ENCODE measurements around the gene KCNJ6. TPM values are rescaled to one million over a fixed set of nuclear protein-coding genes. Genes with fewer than 3 reads are reported as not detected.
"Not testable (repeated sequence)": the region's sequence is repeated elsewhere in the genome, so short reads cannot be mapped to it uniquely, and the experiment has no call there.

Gene KCNJ6
- total and polyA plus RNA-seq, 10 of the 15 experiments (the other 5 are each of a cell fraction or from before 2014, with no cell fraction given) = 0.03 to 0.07 (median 0.04) TPM; not detected in 7

DNA sequence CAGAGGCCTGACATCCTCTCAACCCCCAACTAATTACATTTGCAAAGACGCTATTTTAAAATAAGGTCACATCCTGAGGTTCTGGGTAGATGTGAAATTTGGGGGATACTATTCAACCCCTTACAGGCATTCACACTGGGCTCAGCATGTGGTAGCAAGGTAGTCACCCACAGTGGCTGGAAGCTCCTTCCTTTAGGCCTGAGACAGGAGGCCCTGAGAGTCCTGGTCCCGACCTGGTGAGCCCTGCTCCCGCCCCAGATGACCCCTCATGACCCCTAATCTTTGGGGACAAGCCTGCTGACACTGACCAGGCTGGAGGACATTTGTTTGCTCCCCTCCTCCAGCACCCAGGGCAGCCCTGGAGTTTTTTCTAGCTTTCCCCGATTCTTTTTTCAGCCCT is 323.8 kb downstream of the KCNJ6 start (continued):
- TF ChIP-seq, protein P1, sequence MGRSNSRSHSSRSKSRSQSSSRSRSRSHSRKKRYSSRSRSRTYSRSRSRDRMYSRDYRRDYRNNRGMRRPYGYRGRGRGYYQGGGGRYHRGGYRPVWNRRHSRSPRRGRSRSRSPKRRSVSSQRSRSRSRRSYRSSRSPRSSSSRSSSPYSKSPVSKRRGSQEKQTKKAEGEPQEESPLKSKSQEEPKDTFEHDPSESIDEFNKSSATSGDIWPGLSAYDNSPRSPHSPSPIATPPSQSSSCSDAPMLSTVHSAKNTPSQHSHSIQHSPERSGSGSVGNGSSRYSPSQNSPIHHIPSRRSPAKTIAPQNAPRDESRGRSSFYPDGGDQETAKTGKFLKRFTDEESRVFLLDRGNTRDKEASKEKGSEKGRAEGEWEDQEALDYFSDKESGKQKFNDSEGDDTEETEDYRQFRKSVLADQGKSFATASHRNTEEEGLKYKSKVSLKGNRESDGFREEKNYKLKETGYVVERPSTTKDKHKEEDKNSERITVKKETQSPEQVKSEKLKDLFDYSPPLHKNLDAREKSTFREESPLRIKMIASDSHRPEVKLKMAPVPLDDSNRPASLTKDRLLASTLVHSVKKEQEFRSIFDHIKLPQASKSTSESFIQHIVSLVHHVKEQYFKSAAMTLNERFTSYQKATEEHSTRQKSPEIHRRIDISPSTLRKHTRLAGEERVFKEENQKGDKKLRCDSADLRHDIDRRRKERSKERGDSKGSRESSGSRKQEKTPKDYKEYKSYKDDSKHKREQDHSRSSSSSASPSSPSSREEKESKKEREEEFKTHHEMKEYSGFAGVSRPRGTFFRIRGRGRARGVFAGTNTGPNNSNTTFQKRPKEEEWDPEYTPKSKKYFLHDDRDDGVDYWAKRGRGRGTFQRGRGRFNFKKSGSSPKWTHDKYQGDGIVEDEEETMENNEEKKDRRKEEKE (IDR thresholded peaks at IDR 0.05) = no peak
- no peak for TF ChIP-seq IKZF2 (IDR thresholded peaks at IDR 0.05)

DNA sequence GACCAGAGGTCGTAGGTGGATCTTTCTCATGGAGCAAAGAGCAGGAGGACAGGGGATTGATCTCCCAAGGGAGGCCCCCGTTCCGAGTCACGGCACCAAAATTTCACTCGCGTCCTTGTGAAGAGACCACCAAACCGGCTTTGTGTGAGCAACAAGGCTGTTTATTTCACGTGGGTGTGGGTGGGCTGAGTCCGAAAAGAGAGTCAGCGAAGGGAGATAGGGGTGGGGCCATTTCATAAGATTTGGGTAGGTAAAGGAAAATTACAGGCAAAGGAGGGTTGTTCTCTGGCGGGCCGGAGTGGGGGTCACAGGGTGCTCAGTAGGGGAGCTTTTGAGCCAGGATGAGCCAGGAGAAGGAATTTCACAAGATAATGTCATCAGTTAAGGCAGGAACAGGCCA is 324.3 kb downstream of the KCNJ6 start:
- H3K9me3 ChIP-seq (replicated peaks; ENCODE audit: control insufficient read depth, insufficient read depth, low read length); POLR2A ChIA-PET: not testable (repeated sequence)

DNA sequence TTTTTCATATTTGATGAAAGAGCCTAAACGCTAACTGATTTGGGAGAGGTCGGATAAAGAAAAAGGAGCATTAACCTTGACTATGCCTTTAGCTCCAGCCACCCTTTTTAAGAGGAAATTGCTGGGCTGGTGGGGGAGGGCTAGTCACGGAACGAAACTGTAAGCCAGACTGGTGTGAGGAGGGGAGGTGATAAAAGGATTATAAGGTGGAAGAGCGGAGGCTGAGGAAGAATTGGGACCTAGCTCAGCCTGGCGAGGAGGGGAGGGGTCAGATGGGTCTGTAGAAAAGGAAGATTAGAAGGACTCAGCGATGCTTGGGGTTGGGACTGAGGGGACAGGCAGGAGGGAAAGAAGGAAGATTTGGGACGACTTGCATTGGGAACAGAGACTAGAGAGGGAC is 325.4 kb downstream of the KCNJ6 start:
- H2AFZ ChIP-seq (ENCODE audit: control insufficient read depth, low read depth, low read length); RAD21 ChIA-PET (ENCODE audit: unreplicated experiment); H3K36me3 ChIP-seq (ENCODE audit: control insufficient read depth in 2 of 2, insufficient read depth in 2 of 2, low read length in 1 of 2); in situ Hi-C loops (cut with MboI); H3K27ac ChIP-seq (ENCODE audit: control insufficient read depth, insufficient read depth); POLR2A ChIA-PET; H3K9me3 ChIP-seq (replicated peaks; ENCODE audit: control insufficient read depth, insufficient read depth, low read length); H3K4me2 ChIP-seq (ENCODE audit: control insufficient read depth, insufficient read depth); CTCF ChIA-PET; DNase-seq (ENCODE audit: low read depth, low spot score); H3K79me2 ChIP-seq (ENCODE audit: control insufficient read depth, insufficient read depth, low read length); H3K4me1 ChIP-seq (ENCODE audit: control insufficient read depth, insufficient read depth, low read length); H3K9ac ChIP-seq (ENCODE audit: control insufficient read depth, insufficient read depth, low read length); intact Hi-C loops (cut with micrococcal nuclease; ENCODE audit: unreplicated experiment); H3K27me3 ChIP-seq (replicated peaks in 1 of 2; ENCODE audit: control insufficient read depth in 2 of 2, insufficient read depth in 2 of 2, low read length in 1 of 2); BruUV-seq (replicated peaks); H4K20me1 ChIP-seq (ENCODE audit: control insufficient read depth, insufficient read depth); ATAC-seq; FAIRE-seq; H3K4me3 ChIP-seq: not testable (repeated sequence)
- 48% methylated on average over 8 of the region's 8 CpGs for WGBS (ENCODE audit: insufficient coverage, insufficient replicate concordance, low lambda C conversion rate, missing lambda C conversion rate)
- SMC1A ChIA-PET (ENCODE audit: uncharacterized antibody, unreplicated experiment) = interaction anchor here (0.9 kb wide), 1 partner anchor 24 kb away, joined by 3 read pairs; no protein-coding TSS in a partner anchor

More for the DNA sequence above, 324.3 kb downstream of the KCNJ6 start:
- H3K4me3 ChIP-seq; H3K27ac ChIP-seq (ENCODE audit: control insufficient read depth, insufficient read depth); ATAC-seq; H3K79me2 ChIP-seq (ENCODE audit: control insufficient read depth, insufficient read depth, low read length); intact Hi-C loops (cut with micrococcal nuclease; ENCODE audit: unreplicated experiment); in situ Hi-C loops (cut with MboI); H4K20me1 ChIP-seq (ENCODE audit: control insufficient read depth, insufficient read depth); SMC1A ChIA-PET (ENCODE audit: uncharacterized antibody, unreplicated experiment); BruUV-seq (replicated peaks); H3K9ac ChIP-seq (ENCODE audit: control insufficient read depth, insufficient read depth, low read length); RAD21 ChIA-PET (ENCODE audit: unreplicated experiment); H2AFZ ChIP-seq (ENCODE audit: control insufficient read depth, low read depth, low read length); H3K4me2 ChIP-seq (ENCODE audit: control insufficient read depth, insufficient read depth); CTCF ChIA-PET; H3K27me3 ChIP-seq (replicated peaks in 1 of 2; ENCODE audit: control insufficient read depth in 2 of 2, insufficient read depth in 2 of 2, low read length in 1 of 2); H3K4me1 ChIP-seq (ENCODE audit: control insufficient read depth, insufficient read depth, low read length); DNase-seq (ENCODE audit: low read depth, low spot score); FAIRE-seq; H3K36me3 ChIP-seq (ENCODE audit: control insufficient read depth in 2 of 2, insufficient read depth in 2 of 2, low read length in 1 of 2): not testable (repeated sequence)
- 61% methylated on average over 11 of the region's 12 CpGs for WGBS (ENCODE audit: insufficient coverage, insufficient replicate concordance, low lambda C conversion rate, missing lambda C conversion rate)

DNA sequence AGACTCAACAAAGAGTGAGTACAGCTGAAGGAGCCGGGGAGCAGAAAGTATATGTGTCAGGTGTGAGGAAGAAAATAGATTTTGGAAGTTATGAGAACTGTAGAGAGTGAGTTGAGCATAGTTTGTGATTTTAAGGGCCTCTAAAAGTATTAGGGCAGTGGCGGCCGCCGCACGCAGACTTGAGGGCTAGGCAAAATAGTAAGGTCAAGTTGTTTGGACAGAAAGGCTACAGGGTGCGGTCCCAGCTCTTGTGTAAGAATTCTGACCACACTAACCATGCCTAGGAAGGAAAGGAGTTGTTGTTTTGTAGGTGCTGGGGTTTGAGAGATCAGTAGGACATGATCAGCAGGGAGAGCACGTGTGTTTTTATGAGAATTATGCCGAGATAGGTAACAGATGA is 327.6 kb downstream of the KCNJ6 start:
- H3K4me3 ChIP-seq; H2AFZ ChIP-seq (ENCODE audit: control insufficient read depth, low read depth, low read length); BruUV-seq (replicated peaks); H3K4me2 ChIP-seq (ENCODE audit: control insufficient read depth, insufficient read depth); H4K20me1 ChIP-seq (ENCODE audit: control insufficient read depth, insufficient read depth); DNase-seq (ENCODE audit: low read depth, low spot score); CTCF ChIA-PET; POLR2A ChIA-PET; H3K27me3 ChIP-seq (replicated peaks in 1 of 2; ENCODE audit: control insufficient read depth in 2 of 2, insufficient read depth in 2 of 2, low read length in 1 of 2); H3K79me2 ChIP-seq (ENCODE audit: control insufficient read depth, insufficient read depth, low read length); H3K27ac ChIP-seq (ENCODE audit: control insufficient read depth, insufficient read depth); FAIRE-seq; H3K4me1 ChIP-seq (ENCODE audit: control insufficient read depth, insufficient read depth, low read length); H3K9ac ChIP-seq (ENCODE audit: control insufficient read depth, insufficient read depth, low read length); SMC1A ChIA-PET (ENCODE audit: uncharacterized antibody, unreplicated experiment); intact Hi-C loops (cut with micrococcal nuclease; ENCODE audit: unreplicated experiment); H3K36me3 ChIP-seq (ENCODE audit: control insufficient read depth in 2 of 2, insufficient read depth in 2 of 2, low read length in 1 of 2); H3K9me3 ChIP-seq (replicated peaks; ENCODE audit: control insufficient read depth, insufficient read depth, low read length); RAD21 ChIA-PET (ENCODE audit: unreplicated experiment); in situ Hi-C loops (cut with MboI); ATAC-seq: not testable (repeated sequence)
- 58% methylated on average over 8 of the region's 8 CpGs for WGBS (ENCODE audit: insufficient coverage, insufficient replicate concordance, low lambda C conversion rate, missing lambda C conversion rate)

All from GM12878 (cell line).